GM12872 (cell line): Measurements from ENCODE around the gene POMZP3.
"Not testable (repeated sequence)": the region's sequence is repeated elsewhere in the genome, so short reads cannot be mapped to it uniquely, and the experiment has no call there.

ENCODE experiments used
- TF ChIP-seq, protein P1 (sequence below): IDR thresholded peaks from 3 replicates; pipeline ENCODE4 v1.5.1; 2011; ENCODE audit warnings: low read depth, mild to moderate bottlenecking, low read length, moderate library complexity; ENCODE audit not compliant: insufficient read depth

POMZP3 gene

DNA sequence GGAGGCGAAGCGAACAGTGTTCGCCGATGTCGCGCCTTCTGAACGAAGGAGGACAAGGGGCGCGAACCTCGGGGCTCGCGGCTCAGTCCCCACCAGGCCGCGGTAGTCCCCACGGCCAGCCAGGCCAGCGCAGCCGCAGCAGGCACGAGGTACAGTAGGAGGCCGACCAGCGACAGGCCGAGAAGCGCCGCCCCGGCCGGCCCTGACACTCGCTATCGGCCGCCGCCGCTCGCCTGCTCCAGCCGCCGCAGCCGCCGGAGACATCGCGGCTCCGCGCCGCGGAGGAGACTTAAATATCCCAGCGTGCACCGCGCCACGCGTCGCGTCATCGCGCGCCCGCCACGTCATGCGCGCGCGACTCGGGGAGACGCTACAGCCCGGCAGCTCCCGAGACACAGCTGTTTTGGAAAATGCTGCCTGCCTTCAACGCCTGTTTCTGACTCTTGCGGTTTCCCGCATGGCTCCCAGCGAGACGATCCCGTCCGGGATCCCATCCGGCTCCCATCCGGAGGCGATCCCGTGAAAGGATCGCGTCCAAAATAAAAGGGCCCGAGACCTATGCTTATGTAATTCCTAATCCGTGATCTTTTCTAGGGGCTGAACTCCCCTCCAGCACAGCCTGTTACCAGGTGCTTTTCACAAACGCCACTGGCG is at the start of gene POMZP3:
POMZP3 (minus strand) TSS at position 291 of the 654 bp plus-strand sequence. CDS start 1,215 bp downstream, outside the sequence.
- TF ChIP-seq, protein P1, sequence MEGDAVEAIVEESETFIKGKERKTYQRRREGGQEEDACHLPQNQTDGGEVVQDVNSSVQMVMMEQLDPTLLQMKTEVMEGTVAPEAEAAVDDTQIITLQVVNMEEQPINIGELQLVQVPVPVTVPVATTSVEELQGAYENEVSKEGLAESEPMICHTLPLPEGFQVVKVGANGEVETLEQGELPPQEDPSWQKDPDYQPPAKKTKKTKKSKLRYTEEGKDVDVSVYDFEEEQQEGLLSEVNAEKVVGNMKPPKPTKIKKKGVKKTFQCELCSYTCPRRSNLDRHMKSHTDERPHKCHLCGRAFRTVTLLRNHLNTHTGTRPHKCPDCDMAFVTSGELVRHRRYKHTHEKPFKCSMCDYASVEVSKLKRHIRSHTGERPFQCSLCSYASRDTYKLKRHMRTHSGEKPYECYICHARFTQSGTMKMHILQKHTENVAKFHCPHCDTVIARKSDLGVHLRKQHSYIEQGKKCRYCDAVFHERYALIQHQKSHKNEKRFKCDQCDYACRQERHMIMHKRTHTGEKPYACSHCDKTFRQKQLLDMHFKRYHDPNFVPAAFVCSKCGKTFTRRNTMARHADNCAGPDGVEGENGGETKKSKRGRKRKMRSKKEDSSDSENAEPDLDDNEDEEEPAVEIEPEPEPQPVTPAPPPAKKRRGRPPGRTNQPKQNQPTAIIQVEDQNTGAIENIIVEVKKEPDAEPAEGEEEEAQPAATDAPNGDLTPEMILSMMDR: not testable (repeated sequence)

DNA sequence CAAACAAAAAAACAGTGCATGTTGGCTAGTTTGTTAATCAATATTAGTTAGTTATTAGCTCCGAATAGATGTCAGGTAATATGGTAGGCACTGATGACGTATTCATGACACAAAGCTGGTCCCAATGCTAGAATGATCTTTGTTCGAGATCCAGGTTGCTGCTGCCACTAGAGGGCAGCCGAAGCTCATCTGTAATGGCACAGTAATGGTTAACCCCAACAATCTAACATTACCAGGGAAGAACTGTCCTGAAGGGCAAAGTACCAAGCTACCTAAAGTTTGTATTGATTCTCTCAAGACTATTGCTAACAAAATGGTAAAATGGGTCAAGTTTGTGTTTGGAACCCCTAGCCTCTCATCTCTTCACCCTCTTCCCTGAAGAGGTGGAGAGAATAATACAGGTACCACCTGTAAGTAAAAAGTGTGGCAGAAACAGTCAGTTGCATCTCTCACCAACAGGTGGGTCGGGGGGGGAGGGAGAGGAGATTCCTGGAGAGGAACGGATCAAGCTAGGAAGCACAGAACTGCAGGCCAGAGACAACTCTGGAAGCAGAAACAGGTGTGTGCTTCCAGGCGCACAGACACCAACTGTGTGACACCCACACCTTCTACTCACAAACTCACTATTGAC is 10.1 kb upstream of the POMZP3 start:
- TF ChIP-seq, protein P1: peak; percentile 37; the same call in 1 of the 3 replicates

GRCh38 chr7:76613783-76614182 is 13.3 kb downstream of the POMZP3 start:
- TF ChIP-seq, protein P1: 0 out of 3 replicates have a peak, but pooled peaks have one; percentile 22

DNA sequence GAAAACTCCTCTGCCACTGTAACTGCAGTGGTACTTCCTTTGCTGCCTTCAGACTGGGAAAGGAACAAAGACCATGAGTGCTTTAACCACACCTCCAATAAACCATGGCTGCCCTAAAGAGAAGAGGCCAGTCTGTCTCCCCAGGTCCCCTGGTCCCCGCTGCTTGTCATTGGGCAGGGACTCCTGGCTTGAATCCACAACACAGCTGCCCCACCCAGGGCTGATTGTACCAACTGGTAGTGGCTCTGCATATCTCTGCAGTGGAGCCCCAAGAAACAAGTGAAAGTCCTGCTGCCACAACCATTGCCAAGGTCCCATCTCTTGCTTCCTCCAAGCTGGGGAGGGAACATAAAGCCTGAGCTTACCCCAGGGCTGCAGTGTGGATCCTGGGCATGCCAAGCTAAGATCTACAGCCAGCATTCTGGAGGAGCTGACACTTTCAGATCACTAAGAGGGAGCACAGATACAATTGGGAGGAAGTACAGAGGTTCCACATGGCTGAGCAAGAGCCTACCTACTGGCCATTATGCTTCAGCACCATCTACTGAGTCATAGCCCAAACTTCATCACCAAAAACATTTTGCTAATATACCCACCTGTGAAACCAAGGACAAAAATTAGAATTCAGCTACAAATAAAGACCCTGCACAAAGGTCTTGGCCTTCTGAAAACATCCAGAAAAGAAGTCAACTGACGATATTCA is 35.3 kb downstream of the POMZP3 start:
- TF ChIP-seq, protein P1: 0 out of 3 replicates have a peak, but pooled peaks have one; percentile 13
